GM18520 (cell line): ENCODE results near the gene KLHDC9.
"Not testable (repeated sequence)": the region's sequence is repeated elsewhere in the genome, so short reads cannot be mapped to it uniquely, and the experiment has no call there.

Experiments used
- ATAC-seq: cut with Tn5 transposase; IDR thresholded peaks from one replicate; pipeline ENCODE4 v1.9.1; 2021; ENCODE audit not compliant: unreplicated experiment

Gene KLHDC9

GRCh38 chr1:161098210-161099068, at the start of gene KLHDC9:
Gene KLHDC9, plus strand, starts transcription at chr1:161098361. Its CDS starts 175 bp downstream, at chr1:161098536.
- peak; percentile 78 for ATAC-seq

GRCh38 chr1:161048949-161049722, 49.0 kb upstream of the KLHDC9 start:
- no peak for ATAC-seq

GRCh38 chr1:161051219-161051618, 46.9 kb upstream of the KLHDC9 start:
- ATAC-seq, result no peak

GRCh38 chr1:161052899-161053298, 45.3 kb upstream of the KLHDC9 start:
- ATAC-seq, result no peak

GRCh38 chr1:161054232-161054631, 43.9 kb upstream of the KLHDC9 start:
- no peak for ATAC-seq

GRCh38 chr1:161054805-161055204, 43.4 kb upstream of the KLHDC9 start:
- no peak for ATAC-seq

GRCh38 chr1:161059293-161059692, 38.9 kb upstream of the KLHDC9 start:
- ATAC-seq, result no peak

- ATAC-seq, result no peak
These were observed 36.7 kb upstream of the KLHDC9 start for GRCh38 chr1:161061419-161061818.

GRCh38 chr1:161063936-161064335, 34.2 kb upstream of the KLHDC9 start:
- not testable (repeated sequence) for ATAC-seq

GRCh38 chr1:161065681-161066080, 32.5 kb upstream of the KLHDC9 start:
- not testable (repeated sequence) for ATAC-seq

GRCh38 chr1:161066694-161067093, 31.5 kb upstream of the KLHDC9 start:
- ATAC-seq, result no peak

GRCh38 chr1:161068306-161069234, 29.6 kb upstream of the KLHDC9 start:
- peak; percentile 29 for ATAC-seq

GRCh38 chr1:161069241-161069640, 28.9 kb upstream of the KLHDC9 start:
- ATAC-seq, result no peak

GRCh38 chr1:161069731-161070270, 28.4 kb upstream of the KLHDC9 start, which contains the start of gene ARHGAP30:
Gene ARHGAP30, minus strand, starts transcription at chr1:161069891. Its CDS starts 267 bp downstream, at chr1:161069624.
- peak; percentile 76 for ATAC-seq

GRCh38 chr1:161070761-161071160, 27.4 kb upstream of the KLHDC9 start:
- ATAC-seq, result no peak

- no peak for ATAC-seq
These were observed 26.2 kb upstream of the KLHDC9 start for GRCh38 chr1:161071886-161072371.

GRCh38 chr1:161072751-161073449, 25.3 kb upstream of the KLHDC9 start:
- ATAC-seq, result no peak

GRCh38 chr1:161073474-161074121, 24.6 kb upstream of the KLHDC9 start:
- no peak for ATAC-seq

- no peak for ATAC-seq
These were observed 23.3 kb upstream of the KLHDC9 start for GRCh38 chr1:161074676-161075368.
